GM12891 (cell line): ENCODE measurements around the gene P2RY13.

ENCODE experiments used
- POLR2A ChIP-seq: IDR thresholded peaks from 2 replicates; pipeline ENCODE4 v1.6.1; 2011; ENCODE audit warnings: low read depth, low read length, control low read depth
- POLR2AphosphoS5 ChIP-seq: IDR thresholded peaks from 2 replicates; pipeline ENCODE4 v1.6.1; 2011; ENCODE audit warnings: low read depth, low read length, control low read depth
- SPI1 ChIP-seq: IDR thresholded peaks from 2 replicates; pipeline ENCODE4 v1.6.1; 2011; ENCODE audit warnings: low read depth, low read length, control low read depth
- TAF1 ChIP-seq: IDR thresholded peaks from 2 replicates; pipeline ENCODE4 v1.6.1; 2011; ENCODE audit warnings: low read depth, low read length, control low read depth

DNA sequence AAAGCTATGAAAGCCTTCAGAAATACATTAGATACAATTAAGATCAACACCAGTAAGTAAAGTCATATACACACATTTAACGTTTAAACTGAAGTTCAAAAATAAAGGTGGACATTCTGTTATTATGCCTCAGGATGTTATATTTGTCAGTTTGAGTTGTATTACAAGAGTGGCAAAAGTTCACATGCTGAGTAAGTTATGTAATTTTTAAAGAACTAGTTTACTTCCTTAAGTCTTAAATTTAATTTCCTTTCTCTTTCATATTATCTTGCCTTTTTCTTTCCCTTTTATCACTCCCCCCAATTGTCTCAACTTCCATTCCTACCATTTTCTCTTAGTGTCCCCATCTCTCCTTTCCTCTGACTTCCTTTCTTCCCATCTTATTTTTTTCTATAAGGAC is 7.8 kb downstream of the P2RY13 start:
- TF ChIP-seq POLR2A (no peak), TAF1 (no peak), POLR2AphosphoS5 (no peak), SPI1 (no peak)
